ENCODE results near the gene WNT6. TPM values are rescaled to one million over a fixed set of nuclear protein-coding genes. Genes with fewer than 3 reads are reported as not detected.

The WNT6 gene
- total and polyA plus RNA-seq, 2 experiments from 2014 or later = not detected

DNA sequence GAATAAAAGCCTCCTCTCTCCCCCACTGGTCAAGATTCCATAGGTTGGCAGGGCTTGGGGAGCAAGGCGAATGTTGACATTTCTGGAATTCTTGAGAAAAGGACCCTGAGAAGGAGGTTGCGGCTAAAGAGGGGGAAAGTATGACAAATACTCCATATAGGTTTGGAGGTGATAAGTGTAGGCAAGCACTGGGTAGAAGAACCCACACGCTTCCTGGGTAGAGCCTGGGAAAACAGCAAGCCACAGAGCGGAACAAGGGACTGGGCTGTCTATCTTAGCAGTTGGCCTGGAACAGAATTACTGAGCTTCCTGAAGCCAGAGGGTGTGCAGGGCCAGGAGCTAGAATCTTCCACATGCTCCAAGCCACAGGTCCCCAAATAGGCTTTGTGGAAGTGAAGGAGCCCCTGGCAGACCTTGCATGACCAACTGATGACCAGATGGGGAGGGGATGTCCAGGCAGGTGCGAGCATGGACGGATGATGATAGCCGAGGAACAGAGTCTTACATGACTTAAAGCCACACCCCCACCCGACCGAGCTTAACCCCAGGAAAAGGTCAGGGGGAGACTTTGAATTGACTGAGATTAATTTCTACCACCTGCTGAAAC is 37.9 kb upstream of the WNT6 start:
- no peaks in the 10 kb centered on the region for H3K79me2 ChIP-seq (ENCODE audit: insufficient read depth)
- H3K27ac ChIP-seq = no peak overlapping the region
- 80 to 81% methylated on average over 9 of the region's 9 CpGs for WGBS, 2 experiments (ENCODE audit: low coverage in 1 of 2, low lambda C conversion rate in 2 of 2, missing lambda C conversion rate in 2 of 2)
- H3K4me1 ChIP-seq (ENCODE audit: insufficient read depth) = no peaks in the 10 kb centered on the region
- no peaks in the 10 kb centered on the region for H3K36me3 ChIP-seq (ENCODE audit: low read depth)
- H3F3A ChIP-seq (ENCODE audit: insufficient read depth) = no peaks in the 10 kb centered on the region
- no peak overlapping the region for H3K4me2 ChIP-seq (ENCODE audit: unreplicated experiment)
- in situ Hi-C loops (cut with MboI) = no loop called here
- H3K9me2 ChIP-seq (ENCODE audit: insufficient read depth) = no peaks in the 10 kb centered on the region
- no peak overlapping the region for H3K4me3 ChIP-seq
- no peaks in the 10 kb centered on the region for H4K20me1 ChIP-seq (ENCODE audit: insufficient read depth)
- 0 out of 2 replicates have a peak, but pooled peaks cover 5% of the 10 kb centered on the region for H3K27me3 ChIP-seq (replicated peaks; ENCODE audit: insufficient read depth)
- no peaks in the 10 kb centered on the region for H3K9me3 ChIP-seq (ENCODE audit: low read depth)
- no peak overlapping the region for H2AFZ ChIP-seq
- no peak for DNase-seq
- no peak overlapping the region for H3K9ac ChIP-seq
- TF ChIP-seq EZH2phosphoT487 (IDR thresholded peaks at IDR 0.05; ENCODE audit: insufficient read depth, low read depth) (no peak), EZH2 (IDR thresholded peaks at IDR 0.05; ENCODE audit: insufficient read depth, poor library complexity, severe bottlenecking) (no peak)

DNA sequence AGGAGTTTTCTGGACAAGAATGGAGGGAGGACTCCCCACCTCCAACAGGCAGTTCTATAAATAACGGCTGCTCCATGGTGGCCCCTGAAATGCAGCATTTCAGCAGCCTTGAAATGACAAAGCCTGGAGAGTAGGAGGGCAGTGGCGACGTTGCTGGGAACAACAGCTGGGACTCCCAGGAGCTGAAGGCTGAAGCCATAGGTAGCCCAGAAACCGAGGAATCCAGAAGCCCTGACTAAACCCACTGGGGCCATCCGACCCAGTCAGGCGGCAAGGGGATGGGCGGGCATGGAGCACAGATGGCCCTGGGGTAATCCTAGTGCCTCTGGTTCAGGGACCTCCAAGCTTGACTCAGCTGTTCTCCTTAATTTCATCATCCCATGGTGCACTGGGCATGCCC is 37.0 kb upstream of the WNT6 start:
- 0 out of 2 replicates have a peak, but pooled peaks cover 5% of the 10 kb centered on the region for H3K27me3 ChIP-seq (replicated peaks; ENCODE audit: insufficient read depth)
- no peaks in the 10 kb centered on the region for H3K9me2 ChIP-seq (ENCODE audit: insufficient read depth)
- in situ Hi-C loops (cut with MboI) = no loop called here
- H3K79me2 ChIP-seq (ENCODE audit: insufficient read depth) = no peaks in the 10 kb centered on the region
- no peaks in the 10 kb centered on the region for H3K4me1 ChIP-seq (ENCODE audit: insufficient read depth)
- H3K4me3 ChIP-seq = no peak overlapping the region
- H3K4me2 ChIP-seq (ENCODE audit: unreplicated experiment) = no peak overlapping the region
- no peak for TF ChIP-seq EZH2 (IDR thresholded peaks at IDR 0.05; ENCODE audit: insufficient read depth, poor library complexity, severe bottlenecking)
- no peak for TF ChIP-seq EZH2phosphoT487 (IDR thresholded peaks at IDR 0.05; ENCODE audit: insufficient read depth, low read depth)
- no peaks in the 10 kb centered on the region for H3F3A ChIP-seq (ENCODE audit: insufficient read depth)
- H3K9me3 ChIP-seq (ENCODE audit: low read depth) = no peaks in the 10 kb centered on the region
- H3K9ac ChIP-seq = no peak overlapping the region
- no peak overlapping the region for H3K27ac ChIP-seq
- H4K20me1 ChIP-seq (ENCODE audit: insufficient read depth) = no peaks in the 10 kb centered on the region
- H3K36me3 ChIP-seq (ENCODE audit: low read depth) = no peaks in the 10 kb centered on the region
- DNase-seq = no peak
- no peak overlapping the region for H2AFZ ChIP-seq
- 69 to 70% methylated on average over 7 of the region's 7 CpGs for WGBS, 2 experiments (ENCODE audit: low coverage in 1 of 2, low lambda C conversion rate in 2 of 2, missing lambda C conversion rate in 2 of 2)

- 79 to 86% methylated on average over 9 of the region's 9 CpGs for WGBS, 2 experiments (ENCODE audit: low coverage in 1 of 2, low lambda C conversion rate in 2 of 2, missing lambda C conversion rate in 2 of 2)
- no peak for TF ChIP-seq EZH2 (IDR thresholded peaks at IDR 0.05; ENCODE audit: insufficient read depth, poor library complexity, severe bottlenecking)
- no peak for TF ChIP-seq EZH2phosphoT487 (IDR thresholded peaks at IDR 0.05; ENCODE audit: insufficient read depth, low read depth)
- H3K4me3 ChIP-seq = no peak overlapping the region
- H3K9me2 ChIP-seq (ENCODE audit: insufficient read depth) = no peaks in the 10 kb centered on the region
- no peaks in the 10 kb centered on the region for H3F3A ChIP-seq (ENCODE audit: insufficient read depth)
- in situ Hi-C loops (cut with MboI) = no loop called here
- H3K4me2 ChIP-seq (ENCODE audit: unreplicated experiment) = no peak overlapping the region
- H4K20me1 ChIP-seq (ENCODE audit: insufficient read depth) = no peaks in the 10 kb centered on the region
- H3K79me2 ChIP-seq (ENCODE audit: insufficient read depth) = no peaks in the 10 kb centered on the region
- H2AFZ ChIP-seq = no peak overlapping the region
- no peak overlapping the region for H3K9ac ChIP-seq
- H3K27ac ChIP-seq = no peak overlapping the region
- H3K27me3 ChIP-seq (replicated peaks; ENCODE audit: insufficient read depth) = 0 out of 2 replicates have a peak, but pooled peaks cover 5% of the 10 kb centered on the region
- H3K4me1 ChIP-seq (ENCODE audit: insufficient read depth) = no peaks in the 10 kb centered on the region
- H3K36me3 ChIP-seq (ENCODE audit: low read depth) = no peaks in the 10 kb centered on the region
- DNase-seq = no peak
- H3K9me3 ChIP-seq (ENCODE audit: low read depth) = no peaks in the 10 kb centered on the region
Observed at GRCh38 chr2:218823196-218823855, 36.3 kb upstream of the WNT6 start.

GRCh38 chr2:218824004-218824403 is 35.6 kb upstream of the WNT6 start:
- H3K4me1 ChIP-seq (ENCODE audit: insufficient read depth) = no peaks in the 10 kb centered on the region
- H3K4me3 ChIP-seq = no peak overlapping the region
- 73 to 80% methylated on average over 7 of the region's 7 CpGs for WGBS, 2 experiments (ENCODE audit: low coverage in 1 of 2, low lambda C conversion rate in 2 of 2, missing lambda C conversion rate in 2 of 2)
- H3K9me3 ChIP-seq (ENCODE audit: low read depth) = no peaks in the 10 kb centered on the region
- H2AFZ ChIP-seq = no peak overlapping the region
- no peaks in the 10 kb centered on the region for H3K9me2 ChIP-seq (ENCODE audit: insufficient read depth)
- in situ Hi-C loops (cut with MboI) = no loop called here
- TF ChIP-seq EZH2 (IDR thresholded peaks at IDR 0.05; ENCODE audit: insufficient read depth, poor library complexity, severe bottlenecking) (no peak), EZH2phosphoT487 (IDR thresholded peaks at IDR 0.05; ENCODE audit: insufficient read depth, low read depth) (no peak)
- H3K4me2 ChIP-seq (ENCODE audit: unreplicated experiment) = no peak overlapping the region
- no peak for DNase-seq
- no peaks in the 10 kb centered on the region for H3K36me3 ChIP-seq (ENCODE audit: low read depth)
- 0 out of 2 replicates have a peak, but pooled peaks cover 5% of the 10 kb centered on the region for H3K27me3 ChIP-seq (replicated peaks; ENCODE audit: insufficient read depth)
- no peak overlapping the region for H3K9ac ChIP-seq
- no peaks in the 10 kb centered on the region for H4K20me1 ChIP-seq (ENCODE audit: insufficient read depth)
- H3K27ac ChIP-seq = no peak overlapping the region
- H3K79me2 ChIP-seq (ENCODE audit: insufficient read depth) = no peaks in the 10 kb centered on the region
- H3F3A ChIP-seq (ENCODE audit: insufficient read depth) = no peaks in the 10 kb centered on the region
